HEK293 (cell line): ENCODE measurements around the gene RPL13A.

Experiments used
- CTCF ChIA-PET: fragments of 350-600 bp; formaldehyde crosslinking; extraction: SDS; loops from one replicate; lab custom pipeline; 2021; ENCODE audit warnings: antibody characterized with exemption; lab: Yijun Ruan, JAX
- POLR2A ChIA-PET: fragments of 300-600 bp; formaldehyde crosslinking; extraction: SDS; loops from one replicate; lab custom pipeline; 2020; ENCODE audit warnings: antibody characterized with exemption, inconsistent platforms; lab: Yijun Ruan, JAX
- H3K27ac ChIP-seq: fragments of 200-500 bp; sonication (Bioruptor generic); 2 replicates; pipeline ENCODE4 v1.5.1; 2014; ENCODE audit warnings: low read depth, low read length, control low read depth, inconsistent platforms; ENCODE audit errors: extremely low read depth
- H3K36me3 ChIP-seq, 2 experiments: fragments of 200-500 bp in 1 of 2; sonication (Bioruptor generic) in 1 of 2; 1 replicate in 1 of 2; 2 replicates in 1 of 2; pipeline ENCODE4 v1.5.1; 2014 to 2017; ENCODE audit warnings: inconsistent platforms in 2 of 2, low read length in 2 of 2; ENCODE audit not compliant: control insufficient read depth in 2 of 2, insufficient read depth in 1 of 2
- H3K4me1 ChIP-seq: fragments of 200-500 bp; sonication (Bioruptor generic); 2 replicates; pipeline ENCODE4 v1.5.1; 2014; ENCODE audit warnings: mild to moderate bottlenecking, low read length, inconsistent platforms; ENCODE audit not compliant: control insufficient read depth, insufficient read depth
- H3K4me3 ChIP-seq: 2 replicates; pipeline ENCODE4 v1.5.1; 2011; ENCODE audit warnings: low read depth, mild to moderate bottlenecking, control low read depth, low read length, moderate library complexity
- H3K9me3 ChIP-seq: fragments of 200-500 bp; sonication (Bioruptor generic); 2 replicates; pipeline ENCODE4 v1.5.1; 2014; ENCODE audit warnings: low read depth, low read length, inconsistent platforms; ENCODE audit not compliant: control insufficient read depth, insufficient read depth
- ELK4 ChIP-seq: IDR thresholded peaks from 2 replicates; pipeline ENCODE4 v1.6.1; 2011; ENCODE audit warnings: mild to moderate bottlenecking, low read depth, low read length, borderline replicate concordance
- GLI4 ChIP-seq: fragments of 450-650 bp; formaldehyde crosslinking; IDR thresholded peaks from 2 replicates; pipeline ENCODE4 v1.5.1; 2016; ENCODE audit warnings: missing biosample characterization, missing genetic modification characterization
- IKZF3 ChIP-seq: fragments of 450-650 bp; IDR thresholded peaks from 2 replicates; pipeline ENCODE4 v1.5.0; 2018; ENCODE audit warnings: missing biosample characterization, mild to moderate bottlenecking, missing genetic modification characterization, moderate library complexity
- KLF7 ChIP-seq: fragments of 450-650 bp; formaldehyde crosslinking; IDR thresholded peaks from 2 replicates; pipeline ENCODE4 v1.5.1; 2016; ENCODE audit warnings: missing biosample characterization, missing genetic modification characterization, borderline replicate concordance
- TCF7L2 ChIP-seq: IDR thresholded peaks from 2 replicates; pipeline ENCODE4 v1.6.1; 2011; ENCODE audit warnings: low read depth, mild to moderate bottlenecking, inconsistent platforms, low read length, moderate library complexity, borderline replicate concordance
- ZBTB44 ChIP-seq: fragments of 450-650 bp; IDR thresholded peaks from 2 replicates; pipeline ENCODE4 v1.5.1; 2018; ENCODE audit warnings: missing biosample characterization, mild to moderate bottlenecking, missing genetic modification characterization
- ZFP37 ChIP-seq: fragments of 450-650 bp; formaldehyde crosslinking; IDR thresholded peaks from 2 replicates; pipeline ENCODE4 v1.5.1; 2016; ENCODE audit warnings: missing biosample characterization, missing genetic modification characterization
- ZNF10 ChIP-seq: fragments of 450-650 bp; formaldehyde crosslinking; IDR thresholded peaks from 2 replicates; pipeline ENCODE4 v1.5.1; 2017; ENCODE audit warnings: missing biosample characterization, missing genetic modification characterization
- ZNF2 ChIP-seq: fragments of 450-650 bp; formaldehyde crosslinking; IDR thresholded peaks from 2 replicates; pipeline ENCODE4 v1.5.1; 2016; ENCODE audit warnings: missing biosample characterization, missing genetic modification characterization
- ZNF221 ChIP-seq: fragments of 450-650 bp; formaldehyde crosslinking; IDR thresholded peaks from 2 replicates; pipeline ENCODE4 v1.5.1; 2017; ENCODE audit warnings: missing biosample characterization, missing genetic modification characterization, borderline replicate concordance
- ZNF223 ChIP-seq: fragments of 450-650 bp; formaldehyde crosslinking; IDR thresholded peaks from 2 replicates; pipeline ENCODE4 v1.5.1; 2016; ENCODE audit warnings: missing biosample characterization, missing genetic modification characterization
- ZNF274 ChIP-seq, 2 experiments: fragments of 200-500 bp in 1 of 2; fragments of 450-650 bp in 1 of 2; sonication (Bioruptor generic) in 1 of 2; formaldehyde crosslinking in 1 of 2; IDR thresholded peaks; 2 replicates each; pipeline versions ENCODE4 v1.5.1 to v1.6.1; 2014 to 2016; ENCODE audit warnings: borderline replicate concordance in 1 of 2, inconsistent platforms in 1 of 2, low read length in 1 of 2, missing biosample characterization in 1 of 2, missing genetic modification characterization in 1 of 2
- ZNF341 ChIP-seq: fragments of 450-650 bp; formaldehyde crosslinking; IDR thresholded peaks from 2 replicates; pipeline ENCODE4; 2016; ENCODE audit warnings: low read depth, missing biosample characterization, missing genetic modification characterization
- ZNF350 ChIP-seq: fragments of 450-650 bp; formaldehyde crosslinking; IDR thresholded peaks from 2 replicates; pipeline ENCODE4 v1.5.0; 2017; ENCODE audit warnings: missing biosample characterization, mild to moderate bottlenecking, missing genetic modification characterization
- ZNF449 ChIP-seq: fragments of 450-650 bp; formaldehyde crosslinking; IDR thresholded peaks from 2 replicates; pipeline ENCODE4 v1.5.1; 2017; ENCODE audit warnings: missing biosample characterization, mild to moderate bottlenecking, missing genetic modification characterization, moderate library complexity
- ZNF544 ChIP-seq: fragments of 450-650 bp; formaldehyde crosslinking; IDR thresholded peaks from 2 replicates; pipeline ENCODE4 v1.5.0; 2017; ENCODE audit warnings: missing biosample characterization, missing genetic modification characterization
- ZNF558 ChIP-seq: fragments of 450-650 bp; formaldehyde crosslinking; IDR thresholded peaks from 2 replicates; pipeline ENCODE4 v1.5.1; 2016; ENCODE audit warnings: missing biosample characterization, missing genetic modification characterization
- ZNF560 ChIP-seq: fragments of 450-650 bp; formaldehyde crosslinking; IDR thresholded peaks from 2 replicates; pipeline ENCODE4 v1.5.1; 2017; ENCODE audit warnings: missing biosample characterization, missing genetic modification characterization, borderline replicate concordance
- ZNF629 ChIP-seq: fragments of 450-650 bp; formaldehyde crosslinking; IDR thresholded peaks from 2 replicates; pipeline ENCODE4 v1.5.1; 2017; ENCODE audit warnings: missing biosample characterization, missing genetic modification characterization
- ZSCAN30 ChIP-seq: fragments of 450-650 bp; IDR thresholded peaks from 2 replicates; pipeline ENCODE4 v1.5.1; 2018; ENCODE audit warnings: missing biosample characterization, mild to moderate bottlenecking, missing genetic modification characterization, moderate library complexity
- TF ChIP-seq, protein P1 (sequence below): fragments of 450-650 bp; formaldehyde crosslinking; IDR thresholded peaks from 2 replicates; pipeline ENCODE4 v1.5.1; 2016; ENCODE audit warnings: missing biosample characterization, missing genetic modification characterization

RPL13A gene

GRCh38 chr19:49492573-49493405 lies 5.4 kb downstream of the RPL13A start (continued):
- peak; percentile 95 for TF ChIP-seq ZNF629 (tag by site-specific recombination)
- no peak for TF ChIP-seq ZNF221 (tag by site-specific recombination)
- TF ChIP-seq IKZF3 (tag by site-specific recombination) = peak; percentile 52; the same call in 1 of the 2 replicates
- no peak for TF ChIP-seq KLF7 (tag by site-specific recombination)
- TF ChIP-seq ZFP37 (tag by site-specific recombination) = peak; percentile 46; the same call in 1 of the 2 replicates
- no peak for TF ChIP-seq ZNF341 (tag by site-specific recombination)
- no peak for TF ChIP-seq TCF7L2
- TF ChIP-seq, protein P1, sequence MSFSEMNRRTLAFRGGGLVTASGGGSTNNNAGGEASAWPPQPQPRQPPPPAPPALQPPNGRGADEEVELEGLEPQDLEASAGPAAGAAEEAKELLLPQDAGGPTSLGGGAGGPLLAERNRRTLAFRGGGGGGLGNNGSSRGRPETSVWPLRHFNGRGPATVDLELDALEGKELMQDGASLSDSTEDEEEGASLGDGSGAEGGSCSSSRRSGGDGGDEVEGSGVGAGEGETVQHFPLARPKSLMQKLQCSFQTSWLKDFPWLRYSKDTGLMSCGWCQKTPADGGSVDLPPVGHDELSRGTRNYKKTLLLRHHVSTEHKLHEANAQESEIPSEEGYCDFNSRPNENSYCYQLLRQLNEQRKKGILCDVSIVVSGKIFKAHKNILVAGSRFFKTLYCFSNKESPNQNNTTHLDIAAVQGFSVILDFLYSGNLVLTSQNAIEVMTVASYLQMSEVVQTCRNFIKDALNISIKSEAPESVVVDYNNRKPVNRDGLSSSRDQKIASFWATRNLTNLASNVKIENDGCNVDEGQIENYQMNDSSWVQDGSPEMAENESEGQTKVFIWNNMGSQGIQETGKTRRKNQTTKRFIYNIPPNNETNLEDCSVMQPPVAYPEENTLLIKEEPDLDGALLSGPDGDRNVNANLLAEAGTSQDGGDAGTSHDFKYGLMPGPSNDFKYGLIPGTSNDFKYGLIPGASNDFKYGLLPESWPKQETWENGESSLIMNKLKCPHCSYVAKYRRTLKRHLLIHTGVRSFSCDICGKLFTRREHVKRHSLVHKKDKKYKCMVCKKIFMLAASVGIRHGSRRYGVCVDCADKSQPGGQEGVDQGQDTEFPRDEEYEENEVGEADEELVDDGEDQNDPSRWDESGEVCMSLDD (tag by site-specific recombination) = no peak
- TF ChIP-seq ZNF449 (tag by site-specific recombination) = no peak

DNA sequence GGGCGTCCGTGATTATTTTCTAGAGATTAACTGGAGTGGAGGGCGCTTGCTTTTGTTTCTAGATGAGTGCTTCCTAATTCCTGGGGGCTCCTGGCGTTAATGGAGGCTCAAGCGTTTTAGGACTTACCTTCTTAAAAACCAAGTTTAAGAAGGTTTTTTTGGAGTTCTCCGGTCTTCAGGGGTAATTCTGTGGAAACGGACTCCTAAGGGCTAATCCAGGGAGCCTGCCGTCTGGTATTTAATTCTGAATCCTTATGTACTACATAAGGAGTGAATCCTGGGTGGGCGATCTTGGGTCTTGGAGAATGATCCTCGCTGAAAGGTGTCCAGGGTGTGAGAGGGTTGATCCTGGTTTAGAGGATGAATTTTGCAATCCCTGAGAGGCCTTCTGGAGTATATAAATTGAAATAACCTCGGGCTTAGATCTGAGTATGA lies 9.2 kb downstream of the RPL13A start:
- Histone ChIP-seq H3K36me3 (peaks cover 15 to 54% of the 10 kb centered on the region in 2 experiments), H3K4me3 (peak overlapping the region; percentile 89), H3K4me1 (peaks cover 7% of the 10 kb centered on the region), H3K27ac (peak overlapping the region; percentile 87), H3K9me3 (no peaks in the 10 kb centered on the region)
- ChIA-PET POLR2A (interaction anchor here (0.8 to 2.6 kb wide), 17 partner anchors 9 to 433 kb away, joined by 3 to 26 read pairs (median 7); partner anchors contain the start of genes ALDH16A1, BCL2L12, FCGRT and IRF3), CTCF (interaction anchor here (1.0 to 2.0 kb wide), 2 partner anchors 73 to 175 kb away, joined by 3 to 5 read pairs; no protein-coding TSS in a partner anchor)
- TF ChIP-seq ZNF560 (tag by site-specific recombination) (no peak), ZNF449 (tag by site-specific recombination) (no peak), ZNF558 (no peak), ZNF10 (tag by site-specific recombination) (no peak), ZBTB44 (tag by site-specific recombination) (0 out of 2 replicates have a peak, but pooled peaks have one; percentile 1), ZNF350 (tag by site-specific recombination) (no peak), ELK4 (no peak), ZNF223 (tag by site-specific recombination) (no peak), ZNF2 (no peak), ZNF274 (IDR thresholded peaks at IDR 0.05; ENCODE audit: low read length) (no peak), ZNF274 (tag by site-specific recombination; IDR thresholded peaks at IDR 0.05; ENCODE audit: borderline replicate concordance) (no peak), GLI4 (tag by site-specific recombination) (no peak), ZSCAN30 (tag by site-specific recombination) (0 out of 2 replicates have a peak, but pooled peaks have one; percentile 12), ZNF544 (no peak)
- TF ChIP-seq, protein P1 (tag by site-specific recombination) = 0 out of 2 replicates have a peak, but pooled peaks have one; percentile 5
